HG03135 (cell line): ENCODE data around the gene APBB1IP.
"Not testable (repeated sequence)": the region's sequence is repeated elsewhere in the genome, so short reads cannot be mapped to it uniquely, and the experiment has no call there.

Experiments
- ATAC-seq: cut with Tn5 transposase; IDR thresholded peaks from one replicate; pipeline ENCODE4 v1.9.1; 2021; ENCODE audit warnings: mild to moderate bottlenecking, moderate library complexity; ENCODE audit not compliant: unreplicated experiment

Gene APBB1IP

DNA sequence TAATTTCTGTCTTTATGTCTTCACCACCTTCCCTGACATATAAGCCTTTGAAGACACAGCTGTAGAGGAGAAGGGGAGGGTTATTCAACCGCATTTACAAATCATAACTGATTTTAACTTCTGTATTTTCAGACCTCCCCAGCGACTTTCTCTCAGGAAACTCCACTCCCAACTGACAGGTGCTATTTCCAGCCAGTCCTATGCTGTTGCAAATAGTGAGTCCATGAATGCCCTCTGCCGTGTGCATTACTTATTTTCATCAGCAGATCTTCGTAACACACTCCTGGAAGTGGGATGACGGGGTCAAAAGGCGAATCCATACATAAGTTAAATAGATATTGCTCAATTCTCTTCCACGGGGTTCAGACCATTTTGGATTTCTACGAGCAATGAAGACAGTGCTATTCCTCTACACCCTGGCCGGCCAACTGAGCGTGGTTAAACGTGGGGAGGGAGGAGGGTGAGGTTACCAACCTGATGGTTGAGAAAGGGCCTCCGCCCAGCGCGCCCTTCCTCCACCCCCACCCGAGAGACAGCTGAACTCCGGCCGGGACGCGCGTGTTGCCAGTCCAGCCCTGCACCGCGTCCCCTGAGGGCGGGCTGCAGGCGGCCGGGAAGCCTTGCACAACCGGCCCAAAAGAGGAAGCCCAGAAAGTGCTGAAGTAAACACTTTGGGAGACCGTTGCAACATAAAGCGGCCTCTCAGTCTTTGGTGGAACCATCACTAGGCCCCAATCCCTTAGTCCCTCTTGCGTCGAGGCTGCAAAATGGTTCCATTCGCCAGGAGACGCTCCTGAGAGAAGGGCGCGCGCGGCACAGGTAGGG, at the start of gene APBB1IP:
APBB1IP (plus strand) TSS at position 705 of the 825 bp plus-strand sequence. CDS start 53,986 bp downstream, outside the sequence.
- peak; percentile 56 for ATAC-seq

DNA sequence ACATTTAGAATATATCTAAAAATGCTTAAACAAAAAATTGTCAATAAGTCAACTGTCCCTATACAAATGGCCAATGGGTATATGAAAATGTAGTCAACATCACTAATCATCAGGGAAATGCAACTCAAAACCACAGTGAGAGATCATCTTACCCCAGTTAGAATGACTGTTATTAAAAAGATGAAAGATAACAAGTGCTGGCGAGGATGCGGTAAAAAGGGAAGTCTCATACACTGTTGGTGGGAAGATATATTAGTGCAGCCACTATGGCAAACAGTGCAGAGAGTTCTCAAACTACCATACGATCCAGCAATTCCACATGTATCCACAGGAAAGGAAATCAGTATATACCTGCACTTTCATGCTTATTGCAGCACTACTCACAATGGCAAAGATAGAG, 48.6 kb upstream of the APBB1IP start:
- ATAC-seq, result no peak

GRCh38 chr10:26391701-26392695, 46.1 kb upstream of the APBB1IP start:
- no peak for ATAC-seq

GRCh38 chr10:26398353-26398752, 39.8 kb upstream of the APBB1IP start:
- not testable (repeated sequence) for ATAC-seq

DNA sequence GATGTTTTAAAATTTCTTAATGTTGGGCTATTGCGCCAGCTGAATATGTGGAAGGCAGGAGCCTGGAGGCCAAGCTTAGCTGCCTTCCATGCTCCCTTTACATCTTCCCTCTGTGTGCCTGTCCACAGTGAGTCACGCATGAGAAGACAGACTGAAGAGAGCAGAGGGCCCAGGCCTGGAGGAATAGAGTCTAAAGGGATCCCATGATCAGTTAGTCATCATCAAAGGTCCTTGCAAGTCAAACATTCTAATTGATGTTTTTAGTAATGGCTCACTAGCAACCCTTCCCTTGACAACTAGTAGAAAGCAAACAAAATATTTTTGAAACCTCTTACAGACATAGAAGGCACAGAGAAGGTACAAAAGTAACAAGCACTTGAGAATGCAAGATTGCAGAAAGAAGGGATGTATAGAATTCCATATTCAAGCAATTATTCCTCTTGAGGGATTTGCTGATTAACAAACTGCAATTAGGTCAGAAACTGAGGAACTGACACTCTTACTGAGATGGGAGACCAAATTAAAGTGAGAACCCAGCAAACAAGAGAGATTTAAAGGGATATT, 30.7 kb upstream of the APBB1IP start:
- no peak for ATAC-seq

DNA sequence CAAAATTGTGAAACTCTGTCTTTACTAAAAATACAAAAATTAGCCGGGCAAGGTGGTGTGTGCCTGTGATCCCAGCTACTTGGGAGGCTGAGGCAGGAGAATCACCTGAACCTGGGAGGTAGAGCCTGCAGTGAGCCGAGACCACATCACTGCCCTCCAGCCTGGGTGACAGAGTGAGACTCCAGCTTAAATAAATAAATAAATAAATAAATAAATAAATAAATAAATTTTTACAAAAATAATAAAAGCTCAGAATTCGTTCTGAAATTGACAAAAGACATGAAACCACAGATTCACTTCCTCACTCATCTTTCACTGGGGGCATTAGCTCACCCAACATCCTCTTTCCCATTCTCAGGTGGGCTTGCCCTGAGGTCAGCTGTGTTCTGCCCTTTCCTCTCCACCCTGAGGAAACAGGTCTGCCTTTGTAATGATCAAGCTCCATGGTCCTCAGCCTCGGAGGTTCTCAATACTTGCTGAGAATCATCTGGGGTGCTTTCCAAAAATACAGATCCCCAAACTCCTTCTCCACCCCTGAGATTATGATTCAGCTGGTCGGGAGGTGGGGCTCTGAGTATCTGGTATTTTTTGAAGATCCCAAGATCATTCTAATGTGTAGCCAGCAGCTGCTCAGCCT, 29.2 kb upstream of the APBB1IP start:
- no peak for ATAC-seq

DNA sequence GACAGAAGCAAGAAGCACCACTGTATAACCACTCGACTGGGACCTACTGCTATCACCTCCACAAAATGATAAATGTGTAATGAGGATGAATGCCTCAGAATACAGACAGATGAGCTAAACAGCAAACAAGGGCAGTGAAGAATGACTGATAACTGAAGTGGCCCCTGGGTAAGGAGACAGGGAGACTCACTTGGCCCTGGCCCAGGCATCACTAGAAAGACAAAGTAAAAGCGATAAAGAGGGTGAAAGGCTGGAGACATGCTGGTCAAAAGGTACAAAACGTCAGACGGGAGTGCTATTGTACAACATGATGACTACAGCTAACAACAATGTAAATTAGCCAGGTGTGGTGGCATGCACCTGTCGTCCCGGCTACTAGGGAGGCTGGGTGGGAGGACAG, 27.8 kb upstream of the APBB1IP start:
- ATAC-seq, result no peak

DNA sequence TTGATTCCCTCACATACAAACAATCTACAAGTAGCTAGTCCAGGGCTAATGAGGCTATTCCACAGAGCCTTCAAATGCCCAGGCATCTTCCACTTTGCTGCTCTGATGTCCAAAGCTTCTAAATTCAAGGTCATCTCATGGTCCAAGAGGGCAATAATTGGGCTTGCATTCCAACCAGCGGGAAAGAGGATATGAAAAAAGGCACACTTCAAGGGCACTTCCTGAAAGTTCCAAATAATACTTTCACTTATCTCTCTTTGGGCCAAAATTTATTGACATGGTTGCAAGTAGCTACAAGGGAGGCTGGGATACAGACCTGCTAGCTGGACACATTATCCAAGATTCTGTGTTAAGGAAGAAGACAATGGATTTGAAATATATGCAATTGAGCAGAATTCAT, 25.2 kb upstream of the APBB1IP start:
- ATAC-seq, result no peak

GRCh38 chr10:26413375-26413774, 24.8 kb upstream of the APBB1IP start:
- no peak for ATAC-seq

GRCh38 chr10:26417136-26417535, 21.0 kb upstream of the APBB1IP start:
- ATAC-seq, result no peak

DNA sequence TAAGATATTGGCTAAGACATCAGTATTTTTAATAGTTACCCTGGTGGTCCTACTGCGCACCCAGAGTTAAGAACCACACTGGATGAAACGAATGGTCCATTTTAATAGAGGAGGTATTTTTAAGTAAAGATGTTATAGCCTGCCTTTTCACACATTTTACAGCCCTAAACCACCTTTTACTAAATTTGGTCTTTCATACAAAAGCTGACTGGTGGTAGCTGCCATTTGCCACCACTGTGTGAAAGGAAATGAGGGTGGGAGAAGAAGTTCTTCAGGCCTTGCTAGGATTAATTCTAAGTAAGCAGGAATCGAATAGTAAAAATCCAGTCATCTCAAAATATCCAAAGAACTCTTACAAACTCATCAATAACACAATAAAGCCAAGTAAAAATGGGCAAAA, 15.2 kb upstream of the APBB1IP start:
- ATAC-seq, result no peak

DNA sequence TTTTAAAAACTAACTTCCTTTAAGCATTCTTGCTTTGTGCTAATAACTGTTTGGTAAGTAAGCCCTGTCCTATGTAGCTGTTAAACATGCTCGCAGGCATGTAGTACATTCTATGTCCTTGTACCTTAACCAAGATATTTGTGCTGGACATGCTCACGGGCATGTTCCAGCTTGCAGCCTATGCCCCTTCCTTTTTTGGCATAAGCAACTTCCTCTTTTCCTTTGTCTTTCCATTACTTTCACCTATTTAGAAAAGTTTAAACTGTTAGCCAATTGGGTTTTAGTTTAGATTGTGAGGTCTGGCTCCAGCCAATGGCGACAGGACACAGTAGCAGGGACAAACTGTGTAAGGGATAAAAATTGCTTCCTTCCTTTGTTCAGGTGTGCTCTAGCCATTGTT, 14.4 kb upstream of the APBB1IP start:
- no peak for ATAC-seq

- peak; percentile 88 for ATAC-seq
Measured at GRCh38 chr10:26430641-26431163, 7.4 kb upstream of the APBB1IP start.

GRCh38 chr10:26432938-26433337, 5.2 kb upstream of the APBB1IP start:
- no peak for ATAC-seq

- ATAC-seq, result no peak
Measured at GRCh38 chr10:26435852-26436251, 2.3 kb upstream of the APBB1IP start.

DNA sequence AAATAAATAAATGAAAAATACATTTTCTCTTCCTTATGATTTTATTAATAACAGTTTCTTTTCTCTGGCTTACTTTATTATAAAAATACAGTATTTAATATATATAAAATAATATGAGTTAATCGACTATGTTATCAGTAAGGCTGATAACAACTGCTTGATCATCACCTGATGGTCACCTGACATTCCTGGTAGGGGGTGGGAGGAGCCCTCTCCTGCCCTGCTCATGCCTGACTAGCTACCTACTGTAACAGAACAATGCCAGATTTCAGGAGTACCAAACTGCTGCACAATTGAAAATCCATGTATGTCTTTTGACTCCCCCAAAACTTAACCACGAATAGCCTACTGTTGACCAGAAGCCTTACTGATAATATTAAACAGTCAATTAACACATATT, 1.3 kb upstream of the APBB1IP start:
- no peak for ATAC-seq

GRCh38 chr10:26438534-26439341, 597 bp downstream of the APBB1IP start:
- ATAC-seq, result peak; percentile 62

DNA sequence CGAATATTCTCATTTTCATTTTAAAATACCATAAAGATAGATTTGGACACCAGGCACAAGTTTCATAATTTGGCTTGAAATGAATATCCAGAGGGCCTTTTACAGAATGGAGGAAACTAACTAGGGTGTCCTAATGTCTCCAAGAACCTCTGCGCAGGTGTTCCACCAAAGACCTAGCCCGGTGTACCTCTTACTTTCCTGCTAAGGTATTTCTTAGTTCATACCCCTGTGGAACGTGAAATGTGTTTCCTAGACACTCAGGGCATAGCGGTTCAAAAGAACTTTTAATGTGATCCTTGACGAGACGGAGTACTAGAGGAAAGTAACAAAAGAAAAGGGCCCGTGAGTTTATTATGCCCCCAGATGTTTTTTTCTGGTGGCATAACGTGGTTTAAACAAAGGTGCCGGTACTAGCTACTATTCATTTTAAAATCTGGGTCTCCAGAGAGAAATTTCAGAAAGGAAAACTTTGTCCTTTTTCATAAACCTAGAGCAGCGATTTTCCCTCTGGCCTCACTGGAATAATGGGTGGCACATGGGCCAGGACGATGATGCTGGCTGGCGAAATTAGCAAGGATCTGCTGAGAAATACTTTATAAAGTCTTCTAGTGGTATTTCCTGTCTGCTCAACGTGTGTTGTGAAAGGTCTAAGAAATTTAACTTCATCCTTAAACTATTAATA, 1.4 kb downstream of the APBB1IP start:
- no peak for ATAC-seq

DNA sequence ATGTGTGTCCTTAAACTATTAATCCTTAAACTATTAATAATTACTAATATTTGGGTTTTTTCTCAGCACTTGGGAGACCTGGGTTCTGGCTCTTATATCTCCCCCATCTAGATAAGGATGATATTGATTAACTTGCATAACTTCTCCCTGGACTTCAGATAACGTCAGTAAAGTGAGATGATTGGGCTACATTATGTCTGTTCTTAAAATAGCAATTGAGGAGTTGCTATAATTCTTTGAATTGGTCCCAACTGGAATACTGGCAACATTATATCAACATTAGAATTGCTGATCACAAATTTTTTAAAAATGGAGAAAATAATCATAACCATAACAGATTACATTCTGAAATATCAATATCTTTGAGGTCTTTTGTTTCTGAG, 1.9 kb downstream of the APBB1IP start:
- ATAC-seq, result no peak
